Endothelial cell of umbilical vein (primary cell): ENCODE data around the gene ITGAX. TPM values are rescaled to one million over a fixed set of nuclear protein-coding genes. Genes with fewer than 3 reads are reported as not detected.
"Not testable (repeated sequence)": the region's sequence is repeated elsewhere in the genome, so short reads cannot be mapped to it uniquely, and the experiment has no call there.

Experiments
- BruUV-seq: library from RNA; stranded (reverse); fragments of 400-500 nt; replicated peaks from 2 replicates; lab custom pipeline; 2021; lab: Mats Ljungman, UMichigan
- CTCF ChIA-PET: fragments of 300-600, 350-600 bp; sonication (Branson Sonifier 250); formaldehyde crosslinking; loops from one replicate; lab custom pipeline; 2021; ENCODE audit warnings: antibody characterized with exemption, inconsistent platforms; lab: Charles Lee
- POLR2A ChIA-PET: fragments of 300-600, 350-600 bp; sonication (Branson Sonifier 250); formaldehyde crosslinking; loops from one replicate; lab custom pipeline; 2021; ENCODE audit warnings: antibody characterized with exemption, inconsistent platforms; lab: Charles Lee
- DNase-seq: peaks from one replicate; pipeline ENCODE4 v3.0.0-alpha.2; 2011; ENCODE audit warnings: low read depth, low spot score
- FAIRE-seq: peaks from 2 replicates; lab custom pipeline; 2011; peaks lifted over from hg19 to GRCh38; lab: Jason Lieb, UNC
- H2AFZ ChIP-seq: 2 replicates; pipeline ENCODE4 v1.6.0; 2012; ENCODE audit warnings: low read depth, low read length, control low read depth, inconsistent platforms
- H3K27ac ChIP-seq: 2 replicates; pipeline ENCODE4 v1.5.1; 2011; ENCODE audit warnings: low read depth, mild to moderate bottlenecking, control low read depth, low read length, moderate library complexity; ENCODE audit not compliant: insufficient read depth
- H3K27me3 ChIP-seq, 2 experiments: 2 replicates each; pipeline versions ENCODE4 v1.6.0 to v1.6.1; 2011; ENCODE audit warnings: low read length in 2 of 2, mixed read lengths in 1 of 2; ENCODE audit not compliant: control insufficient read depth in 2 of 2, insufficient read depth in 2 of 2
- H3K36me3 ChIP-seq, 2 experiments: 2 replicates in 1 of 2; 3 replicates in 1 of 2; pipeline ENCODE4 v1.5.1; 2011; ENCODE audit warnings: low read length in 2 of 2, mild to moderate bottlenecking in 1 of 2, moderate library complexity in 1 of 2; ENCODE audit not compliant: control insufficient read depth in 2 of 2, insufficient read depth in 2 of 2; ENCODE audit errors: extremely low read depth in 1 of 2
- H3K4me1 ChIP-seq: 3 replicates; pipeline ENCODE4 v1.5.1; 2011; ENCODE audit warnings: mild to moderate bottlenecking, low read length; ENCODE audit not compliant: control insufficient read depth, insufficient read depth; ENCODE audit errors: extremely low read depth
- H3K4me2 ChIP-seq: 2 replicates; pipeline ENCODE4 v1.6.1; 2011; ENCODE audit warnings: low read length, control low read depth, mixed read lengths; ENCODE audit not compliant: insufficient read depth
- H3K4me3 ChIP-seq, 3 experiments: fragments of 200-600 bp in 1 of 3; sonication (generic), shearing (Covaris generic) in 1 of 3; replicated peaks in 1 of 3; 2 replicates each; pipeline ENCODE4 v1.5.1; 2011 to 2016; ENCODE audit warnings: control low read depth in 3 of 3, low read length in 3 of 3, mild to moderate bottlenecking in 2 of 3, inconsistent platforms in 1 of 3, low read depth in 1 of 3, moderate library complexity in 1 of 3; ENCODE audit not compliant: insufficient read depth in 1 of 3
- H3K79me2 ChIP-seq: 2 replicates; pipeline ENCODE4 v1.6.0; 2012; ENCODE audit warnings: low read length, inconsistent platforms; ENCODE audit not compliant: control insufficient read depth, insufficient read depth
- H3K9ac ChIP-seq: replicated peaks from 2 replicates; pipeline ENCODE3; 2011; ENCODE audit warnings: low read length, control low read depth; ENCODE audit not compliant: insufficient read depth; ENCODE audit errors: extremely low read depth
- H3K9me1 ChIP-seq: replicated peaks from 3 replicates; pipeline ENCODE4 v1.6.0; 2011; ENCODE audit warnings: mild to moderate bottlenecking, low read length; ENCODE audit not compliant: control insufficient read depth, insufficient read depth; ENCODE audit errors: extremely low read depth
- H3K9me3 ChIP-seq: replicated peaks from 2 replicates; pipeline ENCODE4 v1.5.1; 2012; ENCODE audit warnings: low read length, inconsistent platforms; ENCODE audit not compliant: control insufficient read depth, insufficient read depth
- H4K20me1 ChIP-seq: replicated peaks from 2 replicates; pipeline ENCODE3; 2011; ENCODE audit warnings: mild to moderate bottlenecking, low read length; ENCODE audit not compliant: control insufficient read depth, insufficient read depth; ENCODE audit errors: extremely low read depth
- EZH2 ChIP-seq: IDR thresholded peaks from 2 replicates; pipeline ENCODE4 v1.6.1; 2012; ENCODE audit warnings: borderline replicate concordance, low read depth, mild to moderate bottlenecking, moderate library complexity, low read length, inconsistent platforms; ENCODE audit not compliant: severe bottlenecking
- FOS ChIP-seq: IDR thresholded peaks from 2 replicates; pipeline ENCODE4 v1.6.1; 2011; ENCODE audit warnings: mild to moderate bottlenecking, low read length, moderate library complexity, borderline replicate concordance; ENCODE audit not compliant: insufficient read depth
- GATA2 ChIP-seq: IDR thresholded peaks from 2 replicates; pipeline ENCODE4 v1.7.0; 2011; ENCODE audit warnings: low read depth, mild to moderate bottlenecking, moderate library complexity, mixed read lengths, low read length; ENCODE audit not compliant: insufficient read length, insufficient read depth
- JUN ChIP-seq: IDR thresholded peaks from 2 replicates; pipeline ENCODE4 v1.6.1; 2011; ENCODE audit warnings: borderline replicate concordance, low read depth; ENCODE audit not compliant: insufficient read length, insufficient read depth
- MYC ChIP-seq: IDR thresholded peaks from one replicate; pipeline ENCODE4 v1.6.1; 2011; ENCODE audit warnings: mild to moderate bottlenecking, low read depth, low read length
- POLR2A ChIP-seq: IDR thresholded peaks from 2 replicates; pipeline ENCODE4 v1.6.1; 2012; ENCODE audit warnings: low read depth, mild to moderate bottlenecking, control low read depth, low read length
- POLR2AphosphoS5 ChIP-seq: IDR thresholded peaks from 2 replicates; pipeline ENCODE4 v1.6.1; 2012; ENCODE audit warnings: low read depth, mild to moderate bottlenecking, control low read depth, low read length, moderate library complexity; ENCODE audit not compliant: insufficient read depth
- dilution Hi-C: fragments of 300-500 bp; cut with MboI; formaldehyde crosslinking; loops from one replicate; pipeline ENCODE4 v1.15.0; 2019; ENCODE audit warnings: low sequenced_read_pairs; ENCODE audit not compliant: extremely low pct_ligation_motif_present
- intact Hi-C: fragments of 100-400 bp; cut with micrococcal nuclease; formaldehyde crosslinking; loops from one replicate; pipeline ENCODE4 v1.10.0; 2022
- polyA plus RNA-seq, 4 experiments: library from polyadenylated mRNA; depleted of rRNA in 3 of 4; stranded (reverse) in 3 of 4; unstranded in 1 of 4; fragments of >200 nt; gene quantifications; 2 replicates each; pipeline versions ENCODE4 v1.2.1 to v1.2.3, GENCODE V29; 2011 to 2012; ENCODE audit warnings: missing spikeins in 1 of 4
- total RNA-seq: library from RNA; stranded (reverse); gene quantifications from 2 replicates; pipeline ENCODE4 v1.2.3, GENCODE V29; 2021
- TF ChIP-seq, protein P1 (sequence below): IDR thresholded peaks from 2 replicates; pipeline ENCODE4 v1.6.1; 2011; ENCODE audit not compliant: insufficient read depth, insufficient read length
- TF ChIP-seq, protein P2 (sequence below), 2 donors: IDR thresholded peaks; 1 replicate in 1 of 2; 2 replicates in 1 of 2; pipeline ENCODE4 v1.5.1; 2011; ENCODE audit warnings: low read length in 2 of 2, mild to moderate bottlenecking in 2 of 2, moderate library complexity in 2 of 2, control low read depth in 1 of 2, inconsistent platforms in 1 of 2, low read depth in 1 of 2; ENCODE audit not compliant: insufficient read depth in 1 of 2; ENCODE audit errors: extremely low read depth in 1 of 2

Gene ITGAX
- total and polyA plus RNA-seq, 2 donors (not counting 3 experiments of a cell fraction or from before 2014, with no cell fraction given): 0.18 to 1.4 TPM

DNA sequence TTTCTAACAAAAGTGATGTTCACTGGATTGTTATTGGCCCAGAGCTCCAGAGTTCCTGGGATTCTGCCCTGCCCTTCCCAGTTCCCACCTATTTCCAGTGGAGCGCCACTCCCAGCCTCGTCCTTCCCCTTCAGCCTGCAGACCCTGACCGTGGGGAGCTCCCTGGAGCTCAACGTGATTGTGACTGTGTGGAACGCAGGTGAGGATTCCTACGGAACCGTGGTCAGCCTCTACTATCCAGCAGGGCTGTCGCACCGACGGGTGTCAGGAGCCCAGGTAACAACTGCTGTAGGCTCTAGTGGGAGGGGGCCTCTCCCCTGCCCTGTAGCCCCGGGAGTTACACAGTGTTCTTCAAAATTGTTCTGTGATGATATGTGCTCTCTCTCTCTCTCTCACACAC, 61.4 kb downstream of the ITGAX start:
- H2AFZ ChIP-seq: no peak overlapping the region
- H3K9ac ChIP-seq: no peak overlapping the region
- no peaks in the 10 kb centered on the region for H4K20me1 ChIP-seq
- H3K36me3 ChIP-seq: no peaks in the 10 kb centered on the region
- no peaks in the 10 kb centered on the region for H3K79me2 ChIP-seq
- no peak overlapping the region for H3K4me3 ChIP-seq
- POLR2A ChIA-PET: no interaction called here
- TF ChIP-seq, protein P1, sequence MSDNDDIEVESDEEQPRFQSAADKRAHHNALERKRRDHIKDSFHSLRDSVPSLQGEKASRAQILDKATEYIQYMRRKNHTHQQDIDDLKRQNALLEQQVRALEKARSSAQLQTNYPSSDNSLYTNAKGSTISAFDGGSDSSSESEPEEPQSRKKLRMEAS: no peak
- TF ChIP-seq JUN (no peak), POLR2A (no peak), MYC (no peak), POLR2AphosphoS5 (no peak), EZH2 (no peak), GATA2 (no peak), FOS (no peak)
- TF ChIP-seq, protein P2, sequence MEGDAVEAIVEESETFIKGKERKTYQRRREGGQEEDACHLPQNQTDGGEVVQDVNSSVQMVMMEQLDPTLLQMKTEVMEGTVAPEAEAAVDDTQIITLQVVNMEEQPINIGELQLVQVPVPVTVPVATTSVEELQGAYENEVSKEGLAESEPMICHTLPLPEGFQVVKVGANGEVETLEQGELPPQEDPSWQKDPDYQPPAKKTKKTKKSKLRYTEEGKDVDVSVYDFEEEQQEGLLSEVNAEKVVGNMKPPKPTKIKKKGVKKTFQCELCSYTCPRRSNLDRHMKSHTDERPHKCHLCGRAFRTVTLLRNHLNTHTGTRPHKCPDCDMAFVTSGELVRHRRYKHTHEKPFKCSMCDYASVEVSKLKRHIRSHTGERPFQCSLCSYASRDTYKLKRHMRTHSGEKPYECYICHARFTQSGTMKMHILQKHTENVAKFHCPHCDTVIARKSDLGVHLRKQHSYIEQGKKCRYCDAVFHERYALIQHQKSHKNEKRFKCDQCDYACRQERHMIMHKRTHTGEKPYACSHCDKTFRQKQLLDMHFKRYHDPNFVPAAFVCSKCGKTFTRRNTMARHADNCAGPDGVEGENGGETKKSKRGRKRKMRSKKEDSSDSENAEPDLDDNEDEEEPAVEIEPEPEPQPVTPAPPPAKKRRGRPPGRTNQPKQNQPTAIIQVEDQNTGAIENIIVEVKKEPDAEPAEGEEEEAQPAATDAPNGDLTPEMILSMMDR (IDR thresholded peaks at IDR 0.05; ENCODE audit: extremely low read depth in 1 of 2, insufficient read depth in 1 of 2, low read depth in 1 of 2, low read length in 2 of 2): no peak
- CTCF ChIA-PET: no interaction called here
- dilution Hi-C loops: no loop called here
- no peaks in the 10 kb centered on the region for H3K27me3 ChIP-seq
- no peak for DNase-seq
- no peaks in the 10 kb centered on the region for H3K9me3 ChIP-seq
- no peak overlapping the region for H3K27ac ChIP-seq
- no peak for FAIRE-seq
- no peaks in the 10 kb centered on the region for H3K9me1 ChIP-seq
- intact Hi-C loops: no loop called here
- H3K4me2 ChIP-seq: no peak overlapping the region
- no peaks in the 10 kb centered on the region for H3K4me1 ChIP-seq
- BruUV-seq: no TSS peak

- H3K27me3 ChIP-seq, H3K79me2 ChIP-seq, H4K20me1 ChIP-seq, dilution Hi-C loops, BruUV-seq, DNase-seq, POLR2A ChIA-PET, H3K9me1 ChIP-seq, FAIRE-seq, H3K4me3 ChIP-seq, H2AFZ ChIP-seq, H3K9ac ChIP-seq, CTCF ChIA-PET, H3K4me1 ChIP-seq, H3K4me2 ChIP-seq, H3K9me3 ChIP-seq, H3K36me3 ChIP-seq, H3K27ac ChIP-seq, intact Hi-C loops: not testable (repeated sequence)
These were observed 62.1 kb downstream of the ITGAX start for GRCh38 chr16:31417036-31417435.
